HG02973 (cell line): ENCODE results near the gene GGT6.
"Not testable (repeated sequence)": the region's sequence is repeated elsewhere in the genome, so short reads cannot be mapped to it uniquely, and the experiment has no call there.

Experiments
- ATAC-seq: cut with Tn5 transposase; IDR thresholded peaks from one replicate; pipeline ENCODE4 v1.9.1; 2021; ENCODE audit warnings: moderate library complexity; ENCODE audit not compliant: unreplicated experiment

GGT6 gene

DNA sequence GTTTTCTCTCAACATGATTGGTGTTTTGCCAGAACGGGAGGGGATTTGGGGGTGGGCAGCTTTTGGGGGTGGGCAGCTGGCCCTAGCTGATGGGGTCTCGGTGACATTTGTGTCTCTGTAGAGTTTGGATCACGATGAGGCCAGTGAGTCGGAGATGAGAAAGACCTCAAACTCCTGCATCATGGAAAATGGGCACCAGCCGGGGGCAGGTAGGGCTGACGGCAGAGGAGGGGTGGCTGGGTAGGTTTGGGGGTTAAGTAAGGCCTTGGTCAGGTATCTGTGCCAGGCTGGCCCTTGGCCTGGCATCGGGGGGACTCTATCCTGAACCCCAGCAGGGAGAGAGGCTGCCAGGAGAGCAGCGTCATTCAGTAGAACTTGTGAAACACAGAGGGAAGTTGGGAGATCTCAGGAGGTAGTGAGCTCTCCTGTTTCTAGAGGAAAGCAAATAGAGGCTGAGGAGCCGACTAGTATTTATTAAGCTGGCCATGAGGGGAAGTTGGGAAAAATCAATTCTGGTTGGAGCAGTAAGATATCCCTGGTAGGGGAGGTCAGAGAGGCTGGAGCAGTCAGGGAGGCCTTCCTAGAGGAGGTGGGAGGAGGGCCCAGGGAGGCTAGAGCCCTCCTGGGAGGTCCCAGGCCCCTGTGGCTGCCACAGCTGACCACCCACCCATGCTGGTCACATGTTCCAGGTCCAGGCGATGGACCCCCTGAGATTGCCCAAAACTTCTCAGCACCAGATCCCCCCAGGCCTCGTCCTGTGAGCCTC, 32.0 kb upstream of the GGT6 start:
- no peak for ATAC-seq

- ATAC-seq: no peak
Observed at GRCh38 chr17:4591529-4591928, 31.2 kb upstream of the GGT6 start.

GRCh38 chr17:4590981-4591453, 30.6 kb upstream of the GGT6 start:
- ATAC-seq: no peak

DNA sequence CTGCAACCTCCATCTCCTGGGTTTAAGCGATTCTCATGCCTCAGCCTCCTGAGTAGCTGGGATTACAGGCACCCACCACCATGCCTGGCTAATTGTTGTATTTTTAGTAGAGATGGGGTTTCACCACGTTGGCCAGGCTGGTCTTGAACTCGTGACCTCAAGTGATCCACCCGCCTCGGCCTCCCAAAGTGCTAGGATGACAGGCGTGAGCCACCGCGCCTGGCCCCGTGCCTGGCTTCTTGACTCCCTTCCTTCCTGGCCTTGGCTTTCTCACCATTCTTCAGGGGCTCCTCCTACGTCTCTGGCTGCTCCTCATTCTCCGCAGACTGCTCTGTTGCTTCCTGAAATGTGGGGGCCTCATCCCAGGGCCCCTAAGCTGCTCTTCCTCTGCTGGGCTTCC, 29.7 kb upstream of the GGT6 start:
- not testable (repeated sequence) for ATAC-seq

- ATAC-seq: no peak
Observed at GRCh38 chr17:4588898-4589625, 28.7 kb upstream of the GGT6 start.

GRCh38 chr17:4588391-4588790, 28.0 kb upstream of the GGT6 start:
- no peak for ATAC-seq

DNA sequence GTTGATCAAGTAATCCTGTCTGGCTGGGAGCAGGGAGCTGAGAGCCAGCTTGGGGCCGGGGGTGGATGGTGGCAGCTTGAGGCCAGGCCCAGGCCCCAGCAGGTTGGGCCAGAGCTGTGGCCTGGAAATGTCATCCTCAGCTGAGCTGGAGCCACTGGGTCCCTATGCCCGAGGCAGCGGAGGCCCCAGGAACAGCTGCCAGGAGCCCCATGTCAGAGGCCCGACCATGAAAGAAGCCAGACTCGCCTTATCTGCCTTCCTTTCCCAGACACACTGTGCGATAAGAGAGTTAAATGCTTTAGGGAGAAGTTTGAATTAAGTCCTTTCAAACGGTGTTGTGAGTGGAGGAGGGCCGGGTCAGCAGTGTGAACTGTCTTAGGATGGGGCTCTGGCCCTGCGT, 27.4 kb upstream of the GGT6 start:
- ATAC-seq: no peak

DNA sequence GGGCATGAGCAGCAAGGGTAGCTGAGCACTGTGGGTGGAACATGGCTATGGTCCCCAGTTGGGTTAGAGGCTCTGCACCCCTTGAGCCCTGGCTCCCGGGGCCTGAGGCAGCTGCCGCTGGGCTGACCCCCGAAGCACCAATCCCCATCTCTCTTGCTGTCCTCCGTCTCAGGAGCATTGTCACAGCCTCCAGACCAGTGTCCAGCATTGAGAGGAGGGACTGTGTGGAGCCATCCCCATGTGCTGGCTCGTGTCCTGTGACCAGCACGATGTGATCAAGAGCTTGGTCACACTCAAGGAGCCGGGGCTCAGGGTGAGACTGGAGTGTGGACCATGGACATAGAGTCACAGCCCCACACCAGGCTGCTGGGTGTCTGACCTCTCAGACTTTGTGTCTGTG, 26.8 kb upstream of the GGT6 start:
- no peak for ATAC-seq

GRCh38 chr17:4586043-4586442, 25.7 kb upstream of the GGT6 start:
- ATAC-seq: no peak

DNA sequence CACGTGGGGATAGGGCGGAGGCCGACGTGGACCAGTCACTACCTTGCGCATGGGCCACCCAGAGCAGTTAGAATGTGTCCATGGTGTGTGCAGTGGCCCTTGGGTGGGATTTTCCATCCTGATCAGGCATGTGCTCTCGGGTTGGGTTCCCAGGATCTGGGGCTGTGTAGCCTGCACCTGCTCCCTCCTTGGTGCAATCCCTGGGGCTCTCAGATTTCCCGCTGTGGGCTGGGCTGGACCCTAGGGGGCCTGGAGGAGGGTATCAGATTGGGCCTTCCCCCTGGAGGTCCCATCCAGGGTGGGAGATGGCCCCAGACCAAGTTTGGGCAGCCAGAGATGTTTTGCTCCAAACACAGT, 25.2 kb upstream of the GGT6 start:
- ATAC-seq: no peak

GRCh38 chr17:4584917-4585637, 24.7 kb upstream of the GGT6 start:
- no peak for ATAC-seq

DNA sequence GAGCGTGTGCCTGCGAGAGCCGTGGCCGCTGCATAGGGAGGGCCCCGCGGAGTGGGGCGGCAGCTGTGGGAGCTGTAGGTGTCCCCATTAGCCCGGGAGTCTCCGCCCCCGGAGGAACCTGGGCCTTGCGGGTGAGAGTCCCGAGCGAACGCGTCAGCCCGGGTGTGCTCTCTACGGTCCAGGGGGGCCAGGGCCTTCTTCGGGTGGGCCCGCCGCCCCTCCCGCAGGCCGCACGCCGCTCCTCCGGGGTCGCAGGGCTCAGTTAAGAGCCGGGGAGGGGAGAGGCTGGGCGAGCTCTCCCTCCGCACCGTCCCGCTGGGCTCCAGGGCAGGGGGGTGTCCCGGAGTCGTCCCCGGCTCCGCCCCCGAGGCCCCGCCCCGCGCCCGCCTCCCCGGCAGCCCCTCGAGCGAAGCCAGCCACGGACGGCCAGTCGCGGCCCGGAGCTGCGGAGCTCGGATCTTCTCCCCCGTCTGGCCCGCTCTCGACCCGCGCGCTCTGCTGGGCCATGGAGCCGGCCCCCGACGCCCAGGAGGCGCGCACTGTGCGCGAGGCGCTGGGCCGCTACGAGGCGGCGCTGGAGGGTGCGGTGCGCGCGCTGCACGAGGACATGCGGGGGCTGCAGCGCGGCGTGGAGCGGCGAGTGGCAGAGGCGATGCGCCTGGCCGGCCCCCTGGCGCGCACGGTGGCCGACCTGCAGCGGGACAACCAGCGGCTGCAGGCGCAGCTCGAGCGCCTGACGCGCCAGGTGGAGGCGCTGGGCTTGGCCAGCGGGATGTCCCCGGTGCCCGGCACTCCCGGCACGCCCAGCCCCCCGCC, 23.9 kb upstream of the GGT6 start, which contains the start of gene SMTNL2:
SMTNL2 (plus strand) TSS at position 429 of the 816 bp plus-strand sequence; CDS start at position 506, 77 bp downstream.
- ATAC-seq: no peak

DNA sequence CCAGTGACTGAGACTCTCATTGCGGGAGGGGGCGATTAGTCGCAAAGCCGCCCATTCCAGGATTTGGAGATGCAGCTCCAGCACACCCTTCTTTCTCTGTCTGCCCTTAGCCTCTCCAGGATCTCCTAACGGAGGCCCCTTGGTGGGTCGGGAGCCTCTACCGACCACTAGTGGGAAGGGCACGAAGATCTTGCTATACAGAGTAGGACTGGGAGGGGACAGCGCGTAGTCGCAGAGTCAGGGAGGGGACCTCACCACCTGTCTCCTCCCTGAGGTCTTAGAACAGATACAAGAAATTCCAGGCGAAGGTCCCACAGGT, 23.4 kb upstream of the GGT6 start:
- ATAC-seq: no peak

DNA sequence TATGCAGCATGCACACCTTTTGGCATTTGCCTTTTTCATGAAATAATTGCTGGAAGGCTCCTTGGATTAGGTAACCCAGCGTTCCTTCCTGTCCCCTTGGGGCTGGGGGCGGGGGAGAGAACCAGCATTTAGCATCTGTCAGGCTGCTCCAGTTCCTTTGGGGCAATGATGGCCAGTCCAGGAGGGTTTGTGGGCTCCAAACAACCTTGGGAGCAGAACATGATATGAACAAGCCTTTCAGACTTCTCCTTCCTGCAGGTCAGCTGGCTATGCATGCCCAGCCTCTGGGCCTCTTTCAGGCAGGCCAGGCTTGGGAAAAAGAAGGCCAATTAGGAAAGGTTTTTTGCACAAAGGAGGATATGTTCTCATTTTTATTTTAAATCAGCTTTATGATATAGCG, 22.8 kb upstream of the GGT6 start:
- ATAC-seq: no peak

GRCh38 chr17:4582691-4583090, 22.3 kb upstream of the GGT6 start:
- ATAC-seq: no peak

GRCh38 chr17:4582101-4582501, 21.7 kb upstream of the GGT6 start:
- no peak for ATAC-seq

GRCh38 chr17:4580291-4580690, 19.9 kb upstream of the GGT6 start:
- ATAC-seq: no peak

GRCh38 chr17:4579678-4580077, 19.3 kb upstream of the GGT6 start:
- ATAC-seq: no peak

DNA sequence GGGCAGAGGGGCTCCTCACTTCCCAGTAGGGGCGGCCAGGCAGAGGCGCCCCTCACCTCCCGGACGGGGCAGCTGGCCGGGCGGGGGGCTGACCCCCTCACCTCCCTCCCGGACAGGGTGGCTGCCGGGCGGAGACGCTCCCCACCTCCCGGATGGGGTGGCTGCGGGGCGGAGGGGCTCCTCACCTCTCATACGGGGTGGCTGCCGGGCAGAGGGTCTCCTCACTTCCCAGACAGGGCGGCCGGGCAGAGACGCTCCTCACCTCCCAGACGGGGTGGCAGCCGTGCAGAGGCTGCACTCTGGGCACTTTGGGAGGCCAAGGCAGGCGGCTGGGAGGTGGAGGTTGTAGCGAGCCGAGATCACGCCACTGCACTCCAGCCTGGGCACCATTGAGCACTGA, 18.0 kb upstream of the GGT6 start:
- ATAC-seq: not testable (repeated sequence)

DNA sequence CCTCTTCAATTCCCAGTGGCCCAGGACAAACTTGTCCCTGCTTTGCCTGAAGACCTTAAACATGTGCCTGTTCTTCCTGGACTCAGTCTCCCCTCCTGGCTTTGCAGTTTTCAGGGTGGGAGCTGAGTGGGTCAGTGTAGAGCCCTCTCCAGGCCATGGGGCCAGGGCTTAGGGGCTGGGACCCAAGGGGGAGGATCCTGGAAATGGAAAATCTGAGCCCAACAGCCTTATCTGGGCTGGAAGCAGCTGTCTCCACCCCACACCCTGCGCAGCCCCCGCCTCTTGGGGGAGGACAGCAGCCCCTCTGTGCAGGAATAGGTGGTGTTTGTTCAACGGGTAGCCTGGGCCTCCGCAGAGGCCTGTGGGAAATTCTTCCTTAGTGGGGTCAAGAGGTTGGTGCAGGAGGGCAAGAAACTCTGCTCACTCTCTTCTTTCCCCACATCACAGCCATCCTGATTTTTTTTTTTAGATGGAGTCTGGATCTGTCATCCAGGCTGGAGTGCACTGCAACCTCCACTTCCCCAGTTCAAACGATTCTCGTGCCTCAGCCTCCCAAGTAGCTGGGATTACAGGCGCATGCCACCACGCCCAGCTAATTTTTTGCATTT, 17.1 kb upstream of the GGT6 start:
- no peak for ATAC-seq
